GM12874 (cell line): Measurements from ENCODE around the gene CRYBG3.

Experiments used
- CTCF ChIP-seq: IDR thresholded peaks from 2 replicates; pipeline ENCODE4 v1.5.1; 2011; ENCODE audit warnings: low read depth, mild to moderate bottlenecking, control low read depth, low read length, moderate library complexity; ENCODE audit not compliant: insufficient read depth

The CRYBG3 gene

GRCh38 chr3:97952280-97952679, 130.5 kb downstream of the CRYBG3 start:
- TF ChIP-seq CTCF: no peak

- TF ChIP-seq CTCF: no peak
Measured at GRCh38 chr3:97952872-97953271, 131.1 kb downstream of the CRYBG3 start.

DNA sequence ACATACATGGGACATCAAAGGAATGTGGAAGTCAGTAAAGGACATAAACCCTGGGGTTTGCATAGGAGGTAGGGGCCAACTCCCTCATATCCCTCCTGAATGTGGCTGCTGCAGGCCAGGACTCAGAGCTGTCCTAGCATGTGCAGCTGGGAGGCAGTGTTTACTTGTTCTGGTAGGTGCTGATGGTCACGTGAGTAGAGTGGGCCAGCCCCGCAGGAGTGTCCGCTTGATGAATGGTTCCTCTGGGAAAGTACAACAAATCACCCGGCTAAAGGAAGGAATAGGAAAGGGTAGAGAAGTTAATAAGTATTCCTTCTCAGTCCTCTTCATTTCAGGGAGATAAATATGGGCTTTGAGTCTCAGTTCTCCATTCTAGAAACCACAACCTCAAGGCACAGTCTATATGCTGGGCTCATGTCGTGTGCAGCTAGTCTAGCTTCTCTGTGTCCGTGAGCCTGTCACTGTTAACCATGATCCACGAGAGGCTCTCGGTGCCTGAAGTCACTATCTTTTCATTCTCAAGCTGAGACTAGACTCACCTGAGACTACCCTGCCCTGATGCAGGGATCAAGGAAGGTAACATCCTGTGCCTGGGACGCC, 132.5 kb downstream of the CRYBG3 start:
- TF ChIP-seq CTCF: no peak

GRCh38 chr3:97956051-97956450, 134.2 kb downstream of the CRYBG3 start:
- TF ChIP-seq CTCF: no peak

DNA sequence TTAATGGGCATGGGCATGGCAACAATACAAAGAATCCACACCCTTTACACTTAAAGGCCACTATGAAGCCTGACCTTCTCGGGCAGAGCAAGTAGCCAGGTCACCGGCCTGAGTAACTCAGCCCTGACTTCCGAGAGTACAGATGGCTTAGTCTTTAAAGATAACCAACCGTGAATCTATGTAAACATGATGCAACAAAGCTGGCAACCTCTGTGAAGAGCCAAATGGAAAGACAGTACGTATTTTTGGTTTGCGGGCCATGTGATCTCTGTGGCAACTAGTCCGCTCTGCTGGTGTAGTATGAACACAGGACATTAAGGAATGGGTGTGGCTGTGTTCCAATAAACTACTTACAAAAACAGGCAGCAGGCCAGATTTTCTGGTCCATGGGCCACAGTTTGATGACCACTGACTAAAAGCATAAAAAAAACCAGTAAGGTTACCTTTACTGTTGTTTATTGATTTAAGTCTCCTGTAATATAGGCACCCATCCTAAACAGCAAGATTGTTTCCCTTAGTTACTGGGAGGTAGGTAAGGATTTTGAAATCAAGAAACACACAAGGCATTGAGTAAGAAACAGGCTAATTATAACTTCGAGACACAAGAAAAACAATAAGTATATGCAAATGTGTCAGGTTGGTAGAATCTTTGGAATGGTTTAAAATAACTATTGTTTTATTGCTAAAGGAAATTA, 136.0 kb downstream of the CRYBG3 start:
- no peak for TF ChIP-seq CTCF

DNA sequence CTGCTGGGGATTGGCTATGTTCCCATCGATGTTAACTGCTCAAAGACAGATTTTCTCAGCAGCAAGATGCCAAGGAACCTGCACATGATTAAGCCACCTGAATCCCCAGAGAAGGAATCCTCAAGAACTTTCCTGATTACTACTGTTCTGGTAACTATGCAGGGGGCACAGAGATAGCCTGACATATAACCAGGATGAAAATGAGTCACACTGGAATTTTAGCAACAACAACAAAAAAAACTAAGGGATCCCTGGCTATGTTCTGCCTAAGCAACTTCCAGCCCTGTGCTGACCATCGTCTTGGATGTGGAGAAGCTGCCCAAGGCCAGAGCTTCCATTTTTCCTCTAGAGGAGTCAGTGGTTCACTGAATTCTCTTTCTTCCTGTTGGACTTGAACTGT, 136.6 kb downstream of the CRYBG3 start:
- TF ChIP-seq CTCF: no peak

DNA sequence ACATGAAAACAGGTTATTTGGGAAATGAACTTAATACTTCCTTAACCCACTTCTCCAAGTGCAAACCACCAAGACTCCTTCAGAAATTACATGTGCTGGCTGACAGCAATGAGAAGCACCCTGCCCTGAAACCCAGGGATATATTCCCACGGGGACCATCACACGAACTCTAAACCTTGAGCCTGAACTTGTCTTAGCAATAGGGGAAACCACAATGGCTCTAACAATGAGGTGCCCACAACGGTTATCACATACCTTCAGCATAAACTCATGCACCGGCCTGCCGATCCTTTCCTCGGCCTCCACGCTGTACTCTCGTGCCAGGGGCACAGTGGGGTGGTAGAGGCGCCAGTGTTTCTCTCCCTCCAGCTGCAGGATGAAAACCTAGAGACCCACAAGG, 137.0 kb downstream of the CRYBG3 start:
- no peak for TF ChIP-seq CTCF
